ENCODE data around the gene PAPOLA. TPM values are rescaled to one million over a fixed set of nuclear protein-coding genes. Genes with fewer than 3 reads are reported as not detected.

The PAPOLA gene
- total and polyA plus RNA-seq, 2 of the 4 experiments (the other 2 are of a cell fraction), result 73.8 to 128 TPM

DNA sequence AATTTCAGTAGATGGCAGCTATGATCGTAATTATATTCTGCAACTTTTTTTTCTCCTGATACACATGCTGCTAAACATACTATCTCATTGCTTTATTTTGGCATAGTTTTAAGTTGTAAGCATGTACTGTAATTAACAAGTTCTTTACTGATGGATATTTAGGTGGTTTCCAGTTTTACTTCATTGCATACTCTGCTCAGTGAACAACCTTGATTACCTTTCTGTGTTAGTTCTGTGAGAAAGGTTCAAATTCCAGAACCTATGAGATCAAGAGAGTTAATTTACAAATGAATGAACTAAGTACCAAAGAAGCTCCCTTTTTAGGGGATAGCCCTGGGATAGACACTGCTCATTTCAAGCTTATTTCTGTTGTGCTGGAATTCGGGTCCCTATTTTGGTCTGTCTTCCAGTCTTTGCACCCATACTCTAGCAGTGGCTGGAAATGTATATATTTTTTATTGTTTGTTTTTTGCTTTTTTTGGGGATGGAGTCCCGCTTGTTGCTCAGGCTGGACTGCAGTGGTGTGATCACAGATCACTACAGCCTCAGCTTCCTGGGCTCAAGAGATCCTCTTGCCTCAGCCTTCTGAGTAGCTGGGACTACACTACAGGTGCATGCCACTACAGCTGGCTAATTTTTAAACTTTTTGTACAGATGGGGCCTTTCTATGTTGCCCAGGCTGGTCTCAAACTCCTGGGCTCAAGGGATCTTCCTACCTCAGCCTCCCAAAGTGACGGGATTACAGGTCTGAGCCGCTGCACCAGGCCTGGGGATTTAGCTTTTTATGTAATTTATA lies 10.6 kb downstream of the PAPOLA start:
- no peak for TF ChIP-seq RAD21 (IDR thresholded peaks at IDR 0.05; ENCODE audit: low read length)
- no peak for TF ChIP-seq BHLHE40 (IDR thresholded peaks at IDR 0.05; ENCODE audit: low read depth, low read length)
- TF ChIP-seq MXI1 (IDR thresholded peaks at IDR 0.05; ENCODE audit: borderline replicate concordance, low read depth, low read length), result no peak
- Histone ChIP-seq H3K4me2 (ENCODE audit: low read depth, low read length) (no peak overlapping the region), H3K36me3 (ENCODE audit: control insufficient read depth, insufficient read depth, low read length) (no peaks in the 10 kb centered on the region), H3K27me3 (ENCODE audit: control insufficient read depth, insufficient read depth, low read length) (no peaks in the 10 kb centered on the region), H3K27ac (ENCODE audit: insufficient read depth, low read length) (no peak overlapping the region), H2BK20ac (ENCODE audit: low read depth, low read length) (no peak overlapping the region), H3K9me3 (ENCODE audit: control insufficient read depth, insufficient read depth, low read length) (no peaks in the 10 kb centered on the region), H2AK5ac (ENCODE audit: low read depth, low read length) (no peak overlapping the region), H3K79me1 (ENCODE audit: low read depth in 1 of 2, low read length in 2 of 2) (peaks cover 4 to 33% of the 10 kb centered on the region in 2 experiments; a peak in 3 of 4 replicates), H3K4me3 (ENCODE audit: insufficient read depth, low read depth, low read length) (no peak overlapping the region), H2AFZ (replicated peaks; ENCODE audit: low read length, poor library complexity) (no peak overlapping the region), H2AK9ac (replicated peaks; ENCODE audit: low read depth, low read length, poor library complexity) (no peak overlapping the region), H2BK15ac (ENCODE audit: low read depth, low read length) (no peak overlapping the region), H3K4me1 (ENCODE audit: control insufficient read depth, insufficient read depth, low read length) (peaks cover 8% of the 10 kb centered on the region), H3K56ac (ENCODE audit: extremely low read depth, insufficient read depth, low read length) (no peak overlapping the region), H2BK120ac (ENCODE audit: low read depth, low read length) (no peak overlapping the region), H4K8ac (ENCODE audit: low read depth in 2 of 2, low read length in 2 of 2) (no peak overlapping the region), H4K20me1 (ENCODE audit: insufficient read depth, low read length) (peaks cover 97% of the 10 kb centered on the region), H3K9ac (ENCODE audit: low read depth, low read length) (no peak overlapping the region), H4K91ac (ENCODE audit: insufficient read depth, low read depth, low read length) (no peak overlapping the region), H3K18ac (ENCODE audit: low read depth, low read length) (no peak overlapping the region), H3K9me1 (ENCODE audit: insufficient read depth, low read length) (no peaks in the 10 kb centered on the region; the same call in 1 of the 2 replicates), H2BK5ac (ENCODE audit: low read depth, low read length, poor library complexity, severe bottlenecking) (no peak overlapping the region), H3K23ac (ENCODE audit: low read depth, low read length) (no peak overlapping the region), H4K5ac (ENCODE audit: low read depth, low read length) (no peak overlapping the region), H3K4ac (ENCODE audit: low read depth, low read length) (no peak overlapping the region), H3K14ac (replicated peaks; ENCODE audit: low read depth, low read length) (no peak overlapping the region)
- in situ Hi-C loops (cut with MboI; ENCODE audit: low sequenced_read_pairs) (no loop called here), dilution Hi-C loops (cut with HindIII; ENCODE audit: low sequenced_read_pairs, unreplicated experiment) (no loop called here), intact Hi-C loops (cut with micrococcal nuclease) (no loop called here)
- ATAC-seq (ENCODE audit: low read depth) (no peak), DNase-seq (no peak)
- ChIA-PET CTCF (interaction anchor here (1.0 kb wide), 1 partner anchor 11 kb away, joined by 3 read pairs; no protein-coding TSS in a partner anchor), POLR2A (ENCODE audit: unreplicated experiment) (no interaction called here)
- BruUV-seq (replicated peaks), result no TSS peak
- WGBS, 2 experiments (ENCODE audit: extremely low coverage in 2 of 2, insufficient read length in 1 of 2), result no CpG with 5 or more reads among the region's 5 CpGs

Measured in IMR-90 (cell line).